Prostate gland (tissue), 1 donor: ENCODE measurements around the gene EPN3.

Experiments used
- POLR2A ChIP-seq: fragments of 450-650 bp; IDR thresholded peaks from one replicate; pipeline ENCODE4 v1.6.1; 2016; ENCODE audit warnings: antibody characterized with exemption, mild to moderate bottlenecking
- POLR2AphosphoS5 ChIP-seq: sonication (generic); formaldehyde crosslinking; IDR thresholded peaks from one replicate; pipeline ENCODE4 v1.6.1; 2017; ENCODE audit warnings: antibody characterized with exemption

GRCh38 chr17:50487213-50488096 lies 45.1 kb upstream of the EPN3 start:
- TF ChIP-seq POLR2AphosphoS5 (no peak), POLR2A (no peak)
